ENCODE results near the gene DBT. TPM values are rescaled to one million over a fixed set of nuclear protein-coding genes. Genes with fewer than 3 reads are reported as not detected.

Gene DBT
- total RNA-seq, 1 experiment from 2014 or later = 14.1 TPM

GRCh38 chr1:100187912-100188311, 61.7 kb downstream of the DBT start:
- Mint-ChIP-seq H3K36me3 (ENCODE audit: insufficient read depth, unreplicated experiment) (no peaks in the 10 kb centered on the region), H3K9me3 (ENCODE audit: unreplicated experiment) (no peaks in the 10 kb centered on the region), H3K4me1 (ENCODE audit: low read depth, unreplicated experiment) (no peaks in the 10 kb centered on the region), H3K27me3 (ENCODE audit: insufficient read depth, unreplicated experiment) (no peaks in the 10 kb centered on the region), H3K4me3 (ENCODE audit: unreplicated experiment) (no peak overlapping the region), H3K27ac (ENCODE audit: unreplicated experiment) (no peak overlapping the region)
- no TSS peak for BruUV-seq (replicated peaks)
- no peaks in the 10 kb centered on the region for H3K4me1 ChIP-seq
- H3K9me3 ChIP-seq = no peaks in the 10 kb centered on the region
- no peaks in the 10 kb centered on the region for H3K36me3 ChIP-seq (ENCODE audit: control insufficient read depth, insufficient read depth, low read length)
- no peaks in the 10 kb centered on the region for H3K27me3 ChIP-seq (replicated peaks; ENCODE audit: control insufficient read depth, insufficient read depth, low read length)
- no peak overlapping the region for H3K4me3 ChIP-seq (ENCODE audit: low read depth, low read length)
- ChIA-PET POLR2A (no interaction called here), CTCF (no interaction called here)
- no peak for DNase-seq
- no peak for TF ChIP-seq CTCF (IDR thresholded peaks at IDR 0.05; ENCODE audit: insufficient read depth in 1 of 2, low read depth in 1 of 2, low read length in 1 of 2, severe bottlenecking in 1 of 2, unreplicated experiment in 1 of 2)
- intact Hi-C loops (cut with micrococcal nuclease; ENCODE audit: unreplicated experiment) = no loop called here

GRCh38 chr1:100184536-100184935, 65.1 kb downstream of the DBT start:
- no peaks in the 10 kb centered on the region for H3K36me3 ChIP-seq (ENCODE audit: control insufficient read depth, insufficient read depth, low read length)
- Mint-ChIP-seq H3K4me1 (ENCODE audit: low read depth, unreplicated experiment) (no peaks in the 10 kb centered on the region), H3K27me3 (ENCODE audit: insufficient read depth, unreplicated experiment) (no peaks in the 10 kb centered on the region), H3K27ac (ENCODE audit: unreplicated experiment) (no peak overlapping the region), H3K4me3 (ENCODE audit: unreplicated experiment) (no peak overlapping the region), H3K36me3 (ENCODE audit: insufficient read depth, unreplicated experiment) (no peaks in the 10 kb centered on the region), H3K9me3 (ENCODE audit: unreplicated experiment) (no peaks in the 10 kb centered on the region)
- ChIA-PET POLR2A (no interaction called here), CTCF (no interaction called here)
- BruUV-seq (replicated peaks) = no TSS peak
- no peaks in the 10 kb centered on the region for H3K4me1 ChIP-seq
- H3K27me3 ChIP-seq (replicated peaks; ENCODE audit: control insufficient read depth, insufficient read depth, low read length) = no peaks in the 10 kb centered on the region
- DNase-seq = no peak
- intact Hi-C loops (cut with micrococcal nuclease; ENCODE audit: unreplicated experiment) = no loop called here
- no peak overlapping the region for H3K4me3 ChIP-seq (ENCODE audit: low read depth, low read length)
- no peak for TF ChIP-seq CTCF (IDR thresholded peaks at IDR 0.05; ENCODE audit: insufficient read depth in 1 of 2, low read depth in 1 of 2, low read length in 1 of 2, severe bottlenecking in 1 of 2, unreplicated experiment in 1 of 2)
- H3K9me3 ChIP-seq = no peaks in the 10 kb centered on the region

- no peak overlapping the region for H3K4me3 Mint-ChIP-seq (ENCODE audit: unreplicated experiment)
- no peak for TF ChIP-seq CTCF (IDR thresholded peaks at IDR 0.05; ENCODE audit: insufficient read depth in 1 of 2, low read depth in 1 of 2, low read length in 1 of 2, severe bottlenecking in 1 of 2, unreplicated experiment in 1 of 2)
- H3K27me3 Mint-ChIP-seq (ENCODE audit: insufficient read depth, unreplicated experiment) = no peaks in the 10 kb centered on the region
- H3K27me3 ChIP-seq (replicated peaks; ENCODE audit: control insufficient read depth, insufficient read depth, low read length) = no peaks in the 10 kb centered on the region
- H3K9me3 Mint-ChIP-seq (ENCODE audit: unreplicated experiment) = no peaks in the 10 kb centered on the region
- no peaks in the 10 kb centered on the region for H3K36me3 Mint-ChIP-seq (ENCODE audit: insufficient read depth, unreplicated experiment)
- intact Hi-C loops (cut with micrococcal nuclease; ENCODE audit: unreplicated experiment) = no loop called here
- H3K4me1 Mint-ChIP-seq (ENCODE audit: low read depth, unreplicated experiment) = no peaks in the 10 kb centered on the region
- no peaks in the 10 kb centered on the region for H3K9me3 ChIP-seq
- no peaks in the 10 kb centered on the region for H3K36me3 ChIP-seq (ENCODE audit: control insufficient read depth, insufficient read depth, low read length)
- CTCF ChIA-PET = no interaction called here
- POLR2A ChIA-PET = no interaction called here
- H3K27ac Mint-ChIP-seq (ENCODE audit: unreplicated experiment) = no peak overlapping the region
- DNase-seq = no peak
- no peaks in the 10 kb centered on the region for H3K4me1 ChIP-seq
- no TSS peak for BruUV-seq (replicated peaks)
- no peak overlapping the region for H3K4me3 ChIP-seq (ENCODE audit: low read depth, low read length)
Observed at GRCh38 chr1:100183370-100183769, 66.3 kb downstream of the DBT start.

Data from Caco-2 (cell line).